GM21619 (cell line): Measurements from ENCODE around the gene UAP1L1.
A peak's percentile ranks its signal among the peaks of the same experiment; 100 is the strongest.

ENCODE experiments used
- ATAC-seq: cut with Tn5 transposase; IDR thresholded peaks from one replicate; pipeline ENCODE4 v1.9.1; 2021; ENCODE audit not compliant: unreplicated experiment

UAP1L1 gene

GRCh38 chr9:137089232-137089947 lies 12.1 kb downstream of the UAP1L1 start:
- no peak for ATAC-seq

DNA sequence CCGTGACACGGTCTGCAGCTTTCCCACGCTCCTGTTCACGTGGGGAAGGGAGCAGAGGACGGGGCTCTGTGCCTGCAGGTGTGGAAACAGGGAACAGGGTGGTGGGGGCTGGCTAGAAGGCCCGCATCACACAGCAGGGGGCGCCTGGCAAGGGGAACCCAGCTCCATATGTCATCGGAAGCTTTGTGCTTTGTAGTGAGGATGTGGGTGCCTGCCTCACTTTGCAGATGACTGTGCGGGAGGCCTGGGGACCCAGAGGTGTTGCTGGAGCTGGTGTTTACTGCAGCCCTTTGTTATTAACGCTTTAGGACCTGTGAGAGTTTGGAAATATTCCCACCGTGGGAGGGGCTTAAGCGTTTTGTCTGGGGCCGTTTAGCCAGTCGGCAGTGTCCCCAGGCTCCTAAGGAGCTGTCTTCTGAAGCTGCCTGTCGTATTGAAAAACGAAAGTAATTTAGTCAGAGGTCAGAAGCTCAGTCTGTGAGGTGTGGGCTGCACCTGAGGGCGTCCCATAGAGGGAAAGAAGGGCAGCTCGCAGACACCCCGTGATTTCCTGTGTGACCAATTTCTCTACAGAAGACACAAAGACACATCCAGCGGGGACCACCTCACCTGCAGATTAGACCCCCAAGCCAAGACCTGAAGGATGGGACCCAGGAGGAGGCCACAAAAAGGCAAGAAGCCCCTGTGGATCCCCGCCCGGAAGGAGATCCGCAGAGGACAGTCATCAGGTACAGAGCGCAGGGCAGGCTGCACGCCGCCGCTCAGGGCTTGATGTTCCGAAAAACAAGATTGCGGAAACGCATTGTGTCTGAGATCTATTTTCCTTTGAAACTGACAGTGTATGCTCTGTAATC lies 18.6 kb downstream of the UAP1L1 start:
- peak; percentile 80 for ATAC-seq

GRCh38 chr9:137096785-137097546 lies 19.6 kb downstream of the UAP1L1 start:
- ATAC-seq = no peak

- ATAC-seq = no peak
Measured at GRCh38 chr9:137097761-137098462, 20.6 kb downstream of the UAP1L1 start.

DNA sequence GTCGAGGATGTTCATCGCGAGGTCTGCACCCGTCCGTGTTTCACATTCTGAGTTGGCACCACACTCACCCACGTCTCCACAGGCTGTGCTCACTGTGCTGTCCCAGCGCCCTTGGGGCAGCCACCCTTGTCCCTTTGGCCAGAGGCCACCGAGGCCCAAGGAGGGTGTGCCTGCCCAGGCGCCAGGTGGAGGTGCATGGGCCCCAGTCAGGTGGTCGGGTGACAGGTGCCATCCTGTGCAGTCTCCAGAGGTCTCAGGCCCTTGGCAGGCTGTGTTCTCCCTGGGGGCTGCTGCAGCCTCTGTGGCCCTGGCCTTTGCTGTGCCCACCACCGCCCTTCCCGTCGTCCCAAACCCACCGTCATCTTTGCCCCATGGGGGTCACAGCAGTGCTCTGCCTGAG lies 21.9 kb downstream of the UAP1L1 start:
- ATAC-seq = no peak

GRCh38 chr9:137103206-137103999 lies 26.1 kb downstream of the UAP1L1 start:
- ATAC-seq = no peak

GRCh38 chr9:137105814-137106661 lies 28.7 kb downstream of the UAP1L1 start:
- ATAC-seq = no peak

GRCh38 chr9:137106662-137107250 lies 29.4 kb downstream of the UAP1L1 start:
- ATAC-seq = no peak

DNA sequence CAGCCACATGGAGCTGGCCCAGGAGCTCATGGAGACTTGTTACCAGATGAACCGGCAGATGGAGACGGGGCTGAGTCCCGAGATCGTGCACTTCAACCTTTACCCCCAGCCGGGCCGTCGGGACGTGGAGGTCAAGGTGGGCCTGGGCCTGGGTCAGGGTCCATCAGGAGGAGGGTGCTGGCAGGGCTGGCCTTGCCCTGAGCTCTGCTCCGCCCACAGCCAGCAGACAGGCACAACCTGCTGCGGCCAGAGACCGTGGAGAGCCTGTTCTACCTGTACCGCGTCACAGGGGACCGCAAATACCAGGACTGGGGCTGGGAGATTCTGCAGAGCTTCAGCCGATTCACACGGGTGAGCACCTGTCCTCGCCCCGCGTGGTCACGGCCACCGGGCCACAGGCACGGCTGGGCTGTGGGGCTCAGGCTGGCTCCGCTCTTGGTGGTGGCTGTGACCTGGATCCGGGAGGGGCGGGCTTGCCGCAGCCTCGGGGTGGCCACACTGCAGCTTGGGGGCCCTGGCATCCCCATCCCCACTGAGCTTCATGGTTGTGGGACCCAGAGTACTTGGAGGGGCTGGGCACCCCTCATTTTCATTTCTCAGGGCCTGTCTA lies 30.1 kb downstream of the UAP1L1 start:
- no peak for ATAC-seq

GRCh38 chr9:137107982-137108381 lies 30.7 kb downstream of the UAP1L1 start:
- no peak for ATAC-seq

GRCh38 chr9:137108608-137109249 lies 31.4 kb downstream of the UAP1L1 start:
- ATAC-seq = no peak

DNA sequence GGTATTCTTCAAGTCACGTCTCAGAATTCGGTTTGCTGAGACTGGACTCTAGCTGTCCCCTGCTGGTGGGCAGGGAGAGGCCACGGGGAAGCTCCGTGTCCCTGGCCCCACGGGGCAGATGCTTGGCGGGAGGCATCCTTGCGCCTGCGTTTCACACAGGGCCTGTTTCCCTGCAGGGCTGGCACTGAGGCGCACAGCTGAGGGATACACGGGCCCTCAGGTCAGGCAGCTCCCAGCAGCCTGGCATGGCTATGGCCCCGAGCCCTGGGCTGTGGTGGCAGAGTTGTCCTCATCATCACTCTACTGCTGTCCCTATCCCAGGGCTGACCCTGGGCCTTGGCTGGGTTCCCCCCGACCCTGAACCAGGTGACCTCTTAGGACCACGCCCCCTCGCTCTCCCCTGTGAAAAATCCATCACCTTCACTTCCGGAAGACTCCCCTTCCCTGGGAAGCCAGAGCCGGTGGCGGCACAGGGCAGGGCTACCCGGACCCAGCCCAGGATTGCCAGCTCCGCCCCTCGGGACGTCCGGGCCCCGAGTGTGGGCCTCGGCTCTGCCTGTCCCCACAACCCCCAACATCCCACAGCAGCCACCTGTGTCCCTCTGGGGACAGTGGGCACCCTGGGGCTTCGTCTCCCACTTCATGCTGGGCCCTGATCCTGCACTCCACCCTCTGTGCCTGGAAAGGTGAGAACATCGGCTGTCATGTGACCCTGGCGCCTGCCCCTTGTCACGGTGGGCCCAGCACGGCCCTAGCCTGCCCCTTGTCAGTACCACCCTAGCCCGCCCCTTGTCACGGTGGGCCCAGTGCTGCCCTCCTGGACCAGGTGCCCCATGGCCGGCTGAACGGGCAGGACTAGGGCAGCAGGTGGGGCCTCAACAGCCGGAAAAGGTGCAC lies 32.2 kb downstream of the UAP1L1 start:
- ATAC-seq = no peak

DNA sequence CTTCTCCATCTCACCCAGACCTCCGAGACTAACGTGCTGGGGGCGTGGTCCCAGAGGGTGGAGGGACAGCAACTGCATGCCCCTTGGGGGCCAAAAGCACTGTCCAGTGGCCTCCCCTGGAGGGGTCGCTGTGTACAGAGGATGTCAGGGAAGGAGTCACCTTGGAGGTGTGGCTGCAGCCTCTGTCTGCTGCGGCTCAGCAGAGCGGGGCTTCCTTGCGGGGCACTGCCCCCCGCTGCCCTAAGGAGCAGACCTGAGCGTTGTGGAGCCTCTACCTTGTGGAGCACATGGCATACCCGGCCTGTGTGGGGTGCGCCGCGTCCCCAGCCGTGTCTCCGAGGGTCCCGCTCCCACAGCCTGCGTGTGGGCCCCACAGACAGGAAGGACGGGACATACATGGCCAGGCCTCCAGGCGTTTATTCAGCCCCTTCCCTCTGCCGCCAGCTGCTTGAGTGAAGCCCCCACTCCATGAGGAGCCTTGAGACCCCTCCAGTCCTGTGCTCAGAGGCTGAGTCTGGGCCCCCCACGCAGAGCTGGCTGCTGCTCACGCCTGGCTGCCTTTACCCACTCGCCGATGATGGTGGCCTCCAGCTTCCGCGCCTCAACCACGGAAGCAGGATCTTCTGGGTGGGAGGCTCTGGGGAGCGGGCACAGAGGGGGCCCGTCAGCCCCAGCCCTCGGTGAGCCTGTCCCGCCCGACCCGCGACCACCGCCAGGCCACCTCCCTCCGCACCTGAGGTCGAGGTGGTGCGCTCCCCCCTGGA lies 33.0 kb downstream of the UAP1L1 start:
- no peak for ATAC-seq

DNA sequence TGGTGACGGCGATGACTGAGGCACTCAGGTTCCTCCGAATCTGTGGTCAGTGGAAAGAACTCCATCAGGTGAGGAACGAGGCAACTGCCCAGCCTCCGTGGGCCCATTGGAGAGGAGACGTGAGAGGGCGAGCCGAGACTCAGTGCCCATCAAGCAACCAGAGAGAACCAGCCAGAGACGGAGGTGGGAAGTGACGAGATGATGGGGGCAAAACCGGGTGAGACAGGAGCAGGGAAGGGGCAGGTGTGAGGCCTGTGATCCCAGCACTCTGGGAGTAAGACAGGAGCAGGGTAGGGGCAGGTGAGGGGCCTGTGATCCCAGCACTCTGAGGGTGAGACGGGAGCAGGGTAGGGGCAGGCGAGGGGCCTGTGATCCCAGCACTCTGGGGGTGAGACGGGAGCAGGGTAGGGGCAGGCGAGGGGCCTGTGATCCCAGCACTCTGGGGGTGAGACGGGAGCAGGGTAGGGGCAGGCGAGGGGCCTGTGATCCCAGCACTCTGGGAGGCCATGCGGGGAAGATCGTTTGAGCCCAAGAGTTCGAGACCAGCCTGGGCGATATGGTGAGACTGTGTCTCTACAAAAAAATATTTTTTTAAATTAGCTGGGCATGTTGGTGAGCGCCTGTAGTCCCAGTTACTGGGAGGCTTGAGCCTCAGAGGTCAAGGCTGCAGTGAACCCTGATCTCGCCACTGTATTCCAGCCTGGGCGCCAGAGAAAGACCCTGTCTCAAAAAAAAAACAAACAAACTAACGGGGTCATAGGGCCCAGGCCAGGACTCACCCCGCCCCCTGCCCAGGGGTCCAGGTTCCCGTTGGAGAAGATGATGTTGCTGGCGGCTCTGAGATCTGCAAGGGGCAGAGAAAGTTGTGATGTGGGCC lies 33.8 kb downstream of the UAP1L1 start:
- ATAC-seq = no peak
